Caco-2 (cell line): ENCODE data around the gene KRTAP4-11. TPM values are rescaled to one million over a fixed set of nuclear protein-coding genes. Genes with fewer than 3 reads are reported as not detected.
"Not testable (repeated sequence)": the region's sequence is repeated elsewhere in the genome, so short reads cannot be mapped to it uniquely, and the experiment has no call there.

Experiments used
- BruUV-seq: library from RNA; stranded (reverse); fragments of 400-500 nt; replicated peaks from 2 replicates; lab custom pipeline; 2021; lab: Mats Ljungman, UMichigan
- CTCF ChIA-PET: fragments of 300-600 bp; sonication (Branson Sonifier 250); formaldehyde crosslinking; loops from one replicate; lab custom pipeline; 2022; ENCODE audit warnings: antibody characterized with exemption; lab: Charles Lee
- POLR2A ChIA-PET: fragments of 300-600 bp; sonication (Branson Sonifier 250); formaldehyde crosslinking; loops from one replicate; lab custom pipeline; 2022; ENCODE audit warnings: antibody characterized with exemption; lab: Charles Lee
- DNase-seq, 2 experiments: peaks; one replicate each; pipeline versions ENCODE4 v3.0.0 to v3.0.0-alpha.2; 2020 to 2022
- H3K27me3 ChIP-seq: replicated peaks from 2 replicates; pipeline ENCODE4 v1.6.0; 2011; ENCODE audit warnings: low read length; ENCODE audit not compliant: control insufficient read depth, insufficient read depth
- H3K36me3 ChIP-seq: 2 replicates; pipeline ENCODE4 v1.5.1; 2011; ENCODE audit warnings: low read length; ENCODE audit not compliant: control insufficient read depth, insufficient read depth
- H3K4me1 ChIP-seq: fragments of 250-450 bp; sonication (Bioruptor Pico); 2 replicates; pipeline ENCODE4 v1.5.1; 2020; ENCODE audit warnings: mild to moderate bottlenecking
- H3K4me3 ChIP-seq: 2 replicates; pipeline ENCODE4 v1.5.1; 2011; ENCODE audit warnings: low read depth, mild to moderate bottlenecking, control low read depth, low read length
- H3K9me3 ChIP-seq: fragments of 250-450 bp; sonication (Bioruptor Pico); 2 replicates; pipeline ENCODE4 v1.5.1; 2020; ENCODE audit warnings: mild to moderate bottlenecking, moderate library complexity
- H3K27ac Mint-ChIP-seq: one replicate; pipeline ENCODE4 v1.8.0; 2022; ENCODE audit warnings: mixed read lengths; ENCODE audit not compliant: unreplicated experiment
- H3K27me3 Mint-ChIP-seq: one replicate; pipeline ENCODE4 v1.8.0; 2022; ENCODE audit warnings: mixed read lengths; ENCODE audit not compliant: insufficient read depth, unreplicated experiment
- H3K36me3 Mint-ChIP-seq: one replicate; pipeline ENCODE4 v1.8.0; 2022; ENCODE audit warnings: mild to moderate bottlenecking, mixed read lengths; ENCODE audit not compliant: insufficient read depth, unreplicated experiment
- H3K4me1 Mint-ChIP-seq: one replicate; pipeline ENCODE4 v1.8.0; 2022; ENCODE audit warnings: low read depth, mixed read lengths; ENCODE audit not compliant: unreplicated experiment
- H3K4me3 Mint-ChIP-seq: one replicate; pipeline ENCODE4 v1.8.0; 2022; ENCODE audit warnings: mild to moderate bottlenecking, moderate library complexity, mixed read lengths; ENCODE audit not compliant: unreplicated experiment
- H3K9me3 Mint-ChIP-seq: one replicate; pipeline ENCODE4 v1.8.0; 2022; ENCODE audit warnings: mixed read lengths; ENCODE audit not compliant: unreplicated experiment
- intact Hi-C: fragments of 100-400 bp; cut with micrococcal nuclease; formaldehyde crosslinking; loops from one replicate; pipeline ENCODE4 v1.10.0; 2022; ENCODE audit not compliant: unreplicated experiment
- total RNA-seq: library from RNA; stranded (reverse); gene quantifications from 2 replicates; pipeline ENCODE4 v1.2.3, GENCODE V29; 2022
- TF ChIP-seq, protein P1 (sequence below), 2 experiments: fragments of 200-600 bp in 1 of 2; IDR thresholded peaks; 1 replicate in 1 of 2; 2 replicates in 1 of 2; pipeline versions ENCODE4 v1.5.1 to v1.8.0; 2011 to 2022; ENCODE audit warnings: antibody characterized with exemption in 1 of 2, control low read depth in 1 of 2, inconsistent platforms in 1 of 2, low read depth in 1 of 2, low read length in 1 of 2, mild to moderate bottlenecking in 1 of 2, moderate library complexity in 1 of 2; ENCODE audit not compliant: insufficient read depth in 1 of 2, severe bottlenecking in 1 of 2, unreplicated experiment in 1 of 2

Gene KRTAP4-11
- total RNA-seq, 1 experiment from 2014 or later: not detected

DNA sequence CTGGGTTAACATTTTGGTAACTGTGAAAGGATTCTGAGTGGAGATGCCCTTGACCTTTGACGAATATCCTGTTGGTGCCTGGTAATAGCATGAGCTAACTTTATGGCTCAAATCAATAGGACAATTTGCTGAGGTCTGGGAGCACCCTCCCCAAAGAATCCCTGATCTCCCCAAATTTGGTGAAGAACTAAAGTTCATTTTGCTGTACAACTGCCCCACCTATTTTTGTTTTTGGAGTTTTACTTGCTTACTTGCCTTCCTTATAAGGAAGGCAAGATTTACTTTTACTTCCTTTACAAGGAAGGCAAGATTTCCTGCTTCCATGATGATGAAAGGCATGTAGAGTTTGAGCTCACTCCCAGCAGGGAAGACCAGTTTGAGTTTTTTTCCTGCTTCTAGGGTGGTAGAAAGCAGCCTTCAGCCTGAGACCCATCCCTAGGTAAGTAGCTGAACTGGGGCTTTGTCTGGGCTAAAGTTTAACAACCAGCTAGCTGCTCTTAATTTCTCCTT is 10.2 kb downstream of the KRTAP4-11 start:
- Mint-ChIP-seq H3K9me3 (peaks cover 29% of the 10 kb centered on the region), H3K4me3 (no peak overlapping the region), H3K27me3 (no peaks in the 10 kb centered on the region), H3K36me3 (no peaks in the 10 kb centered on the region), H3K4me1 (no peaks in the 10 kb centered on the region), H3K27ac (no peak overlapping the region)
- CTCF ChIA-PET: no interaction called here
- intact Hi-C loops: no loop called here
- POLR2A ChIA-PET: no interaction called here
- no peaks in the 10 kb centered on the region for H3K4me1 ChIP-seq
- TF ChIP-seq, protein P1, sequence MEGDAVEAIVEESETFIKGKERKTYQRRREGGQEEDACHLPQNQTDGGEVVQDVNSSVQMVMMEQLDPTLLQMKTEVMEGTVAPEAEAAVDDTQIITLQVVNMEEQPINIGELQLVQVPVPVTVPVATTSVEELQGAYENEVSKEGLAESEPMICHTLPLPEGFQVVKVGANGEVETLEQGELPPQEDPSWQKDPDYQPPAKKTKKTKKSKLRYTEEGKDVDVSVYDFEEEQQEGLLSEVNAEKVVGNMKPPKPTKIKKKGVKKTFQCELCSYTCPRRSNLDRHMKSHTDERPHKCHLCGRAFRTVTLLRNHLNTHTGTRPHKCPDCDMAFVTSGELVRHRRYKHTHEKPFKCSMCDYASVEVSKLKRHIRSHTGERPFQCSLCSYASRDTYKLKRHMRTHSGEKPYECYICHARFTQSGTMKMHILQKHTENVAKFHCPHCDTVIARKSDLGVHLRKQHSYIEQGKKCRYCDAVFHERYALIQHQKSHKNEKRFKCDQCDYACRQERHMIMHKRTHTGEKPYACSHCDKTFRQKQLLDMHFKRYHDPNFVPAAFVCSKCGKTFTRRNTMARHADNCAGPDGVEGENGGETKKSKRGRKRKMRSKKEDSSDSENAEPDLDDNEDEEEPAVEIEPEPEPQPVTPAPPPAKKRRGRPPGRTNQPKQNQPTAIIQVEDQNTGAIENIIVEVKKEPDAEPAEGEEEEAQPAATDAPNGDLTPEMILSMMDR (IDR thresholded peaks at IDR 0.05; ENCODE audit: insufficient read depth in 1 of 2, low read depth in 1 of 2, low read length in 1 of 2, severe bottlenecking in 1 of 2, unreplicated experiment in 1 of 2): no peak
- no peaks in the 10 kb centered on the region for H3K27me3 ChIP-seq
- H3K36me3 ChIP-seq: no peaks in the 10 kb centered on the region
- H3K9me3 ChIP-seq: peaks cover 14% of the 10 kb centered on the region
- BruUV-seq: no TSS peak
- DNase-seq: no peak
- no peak overlapping the region for H3K4me3 ChIP-seq

DNA sequence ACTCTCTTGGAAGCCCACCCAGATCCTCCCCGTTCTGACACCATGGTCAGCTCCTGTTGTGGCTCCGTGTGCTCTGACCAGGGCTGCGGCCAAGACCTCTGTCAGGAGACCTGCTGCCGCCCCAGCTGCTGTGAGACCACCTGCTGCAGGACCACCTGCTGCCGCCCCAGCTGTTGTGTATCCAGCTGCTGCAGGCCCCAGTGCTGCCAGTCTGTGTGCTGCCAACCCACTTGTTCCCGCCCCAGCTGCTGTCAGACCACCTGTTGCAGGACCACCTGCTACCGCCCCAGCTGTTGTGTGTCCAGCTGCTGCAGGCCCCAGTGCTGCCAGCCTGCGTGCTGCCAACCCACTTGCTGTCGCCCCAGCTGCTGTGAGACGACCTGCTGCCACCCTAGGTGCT is 12.8 kb downstream of the KRTAP4-11 start, which contains the start of gene KRTAP4-9:
KRTAP4-9 (plus strand) TSS at position 43 of the 400 bp plus-strand sequence; CDS start at position 43, 0 bp downstream.
- H3K9me3 Mint-ChIP-seq: peaks cover 14% of the 10 kb centered on the region
- H3K36me3 ChIP-seq, H3K9me3 ChIP-seq, H3K27ac Mint-ChIP-seq, H3K4me1 Mint-ChIP-seq, CTCF ChIA-PET, H3K27me3 ChIP-seq, H3K4me3 ChIP-seq, H3K27me3 Mint-ChIP-seq, H3K36me3 Mint-ChIP-seq, intact Hi-C loops, H3K4me1 ChIP-seq, H3K4me3 Mint-ChIP-seq, POLR2A ChIA-PET, DNase-seq, BruUV-seq: not testable (repeated sequence)

DNA sequence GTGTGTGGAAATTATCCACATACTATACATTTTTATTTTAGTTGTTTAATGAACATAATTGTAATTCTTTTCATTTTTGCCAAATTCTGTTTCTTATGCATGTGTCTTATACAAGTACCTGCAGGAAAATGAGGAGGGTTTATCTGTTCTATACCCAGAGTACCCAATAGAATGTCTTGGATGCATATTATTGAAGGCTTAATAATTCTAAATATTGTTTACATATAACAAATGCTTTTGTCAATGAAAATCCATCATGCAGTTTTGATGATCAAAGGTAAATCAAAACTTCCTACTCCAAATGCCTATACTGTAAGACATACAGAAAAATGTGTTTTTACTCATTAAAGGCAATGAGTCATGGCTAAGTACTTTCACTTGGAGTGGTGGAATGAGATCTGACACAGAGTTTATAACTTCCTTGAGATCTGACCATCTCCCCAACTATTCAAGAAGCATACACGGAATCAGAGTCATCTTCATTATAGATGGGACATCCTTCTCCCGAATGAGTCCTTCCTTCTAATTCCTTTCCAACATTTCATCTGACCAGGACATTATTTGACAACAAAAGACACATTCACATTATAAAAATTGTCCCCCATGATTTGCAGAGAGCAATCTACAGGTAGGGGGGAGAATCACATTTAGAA is 13.7 kb downstream of the KRTAP4-11 start:
- POLR2A ChIA-PET, CTCF ChIA-PET, H3K4me1 Mint-ChIP-seq, H3K4me3 ChIP-seq, H3K9me3 Mint-ChIP-seq, H3K4me1 ChIP-seq, H3K36me3 ChIP-seq, H3K27me3 Mint-ChIP-seq, H3K9me3 ChIP-seq, BruUV-seq, H3K27ac Mint-ChIP-seq, intact Hi-C loops, H3K4me3 Mint-ChIP-seq, DNase-seq, H3K36me3 Mint-ChIP-seq, H3K27me3 ChIP-seq: not testable (repeated sequence)

DNA sequence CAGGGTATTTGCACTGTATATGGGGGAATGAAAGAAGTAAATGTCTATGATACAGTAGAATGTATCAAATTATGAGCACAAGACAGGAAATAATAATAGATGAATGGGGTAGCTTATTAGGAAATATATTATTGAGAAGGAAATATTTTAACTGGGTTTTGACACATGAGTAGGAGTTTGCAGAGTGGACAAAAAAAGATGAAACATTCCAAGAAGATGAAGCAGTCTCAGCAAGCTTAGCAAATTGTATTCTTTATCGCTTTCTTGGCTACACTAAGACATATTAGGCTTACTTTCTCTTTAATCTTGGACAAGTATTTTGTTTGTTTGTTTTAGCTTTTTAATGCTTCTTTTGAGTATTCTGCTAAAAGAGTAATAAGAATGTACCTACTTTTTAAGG is 14.3 kb downstream of the KRTAP4-11 start:
- Histone ChIP-seq H3K4me1 (peaks cover 10% of the 10 kb centered on the region; the same call in 1 of the 2 replicates), H3K4me3 (no peak overlapping the region), H3K9me3 (0 out of 2 replicates have a peak, but pooled peaks cover 4% of the 10 kb centered on the region), H3K27me3 (no peaks in the 10 kb centered on the region), H3K36me3 (no peaks in the 10 kb centered on the region)
- Mint-ChIP-seq H3K36me3 (no peaks in the 10 kb centered on the region), H3K27me3 (no peaks in the 10 kb centered on the region), H3K4me1 (peaks cover 8% of the 10 kb centered on the region), H3K9me3 (no peaks in the 10 kb centered on the region), H3K4me3 (no peak overlapping the region), H3K27ac (no peak overlapping the region)
- BruUV-seq: no TSS peak
- TF ChIP-seq, protein P1 (IDR thresholded peaks at IDR 0.05; ENCODE audit: insufficient read depth in 1 of 2, low read depth in 1 of 2, low read length in 1 of 2, severe bottlenecking in 1 of 2, unreplicated experiment in 1 of 2): no peak
- ChIA-PET POLR2A (no interaction called here), CTCF (no interaction called here)
- no peak for DNase-seq
- intact Hi-C loops: no loop called here
